Naive thymus-derived CD4-positive, alpha-beta T cell (primary cell): ENCODE results near the gene SPINT3. TPM values are rescaled to one million over a fixed set of nuclear protein-coding genes. Genes with fewer than 3 reads are reported as not detected.

ENCODE experiments used
- ATAC-seq: fragments of 150-1000 bp; cut with Tn5 transposase; 2 replicates; pipeline ENCODE4 v1.10.0; 2021; ENCODE audit warnings: mild to moderate bottlenecking, moderate library complexity
- CTCF ChIA-PET: fragments of 350-600 bp; sonication (Branson Sonifier 250); formaldehyde crosslinking; loops from one replicate; lab custom pipeline; 2021; ENCODE audit warnings: antibody characterized with exemption; lab: Charles Lee
- POLR2A ChIA-PET: fragments of 350-600 bp; sonication (Branson Sonifier 250); formaldehyde crosslinking; loops from one replicate; lab custom pipeline; 2021; ENCODE audit warnings: antibody characterized with exemption, inconsistent platforms; lab: Charles Lee
- DNase-seq, 9 donors: peaks; one replicate each; pipeline versions ENCODE4 v3.0.0 to v3.0.0-alpha.2; 2020 to 2022; ENCODE audit warnings: mixed read lengths in 1 of 9
- H3K27ac ChIP-seq: one replicate; pipeline ENCODE4 v1.7.0; 2013; ENCODE audit warnings: mild to moderate bottlenecking, low read depth, low read length, moderate library complexity
- H3K27me3 ChIP-seq, 2 donors: one replicate each; pipeline ENCODE4 v1.7.0; 2013; ENCODE audit warnings: low read length in 2 of 2, mild to moderate bottlenecking in 2 of 2, moderate library complexity in 2 of 2; ENCODE audit not compliant: control insufficient read depth in 2 of 2, insufficient read depth in 2 of 2
- H3K36me3 ChIP-seq, 3 experiments: 1 replicate in 2 of 3; 2 replicates in 1 of 3; pipeline ENCODE4 v1.7.0; 2013; ENCODE audit warnings: low read length in 3 of 3, mild to moderate bottlenecking in 3 of 3, moderate library complexity in 1 of 3; ENCODE audit not compliant: insufficient read depth in 3 of 3, control insufficient read depth in 2 of 3
- H3K4me1 ChIP-seq, 2 donors: one replicate each; pipeline ENCODE4 v1.7.0; 2013; ENCODE audit warnings: low read length in 2 of 2, mild to moderate bottlenecking in 2 of 2, moderate library complexity in 1 of 2; ENCODE audit not compliant: control insufficient read depth in 2 of 2, insufficient read depth in 2 of 2
- H3K4me3 ChIP-seq: 2 replicates; pipeline ENCODE4 v1.7.0; 2013; ENCODE audit warnings: mild to moderate bottlenecking, low read length
- H3K9me3 ChIP-seq, 3 experiments: 1 replicate in 2 of 3; 2 replicates in 1 of 3; pipeline ENCODE4 v1.7.0; 2013; ENCODE audit warnings: low read length in 3 of 3; ENCODE audit not compliant: control insufficient read depth in 2 of 3
- H3K27ac Mint-ChIP-seq, 9 donors: one replicate each; pipeline ENCODE4 v1.8.0; 2020 to 2022; ENCODE audit warnings: mixed read lengths in 9 of 9, mild to moderate bottlenecking in 8 of 9, moderate library complexity in 5 of 9, inconsistent platforms in 2 of 9
- H3K27me3 Mint-ChIP-seq, 5 donors: one replicate each; pipeline ENCODE4 v1.8.0; 2021 to 2022; ENCODE audit warnings: mixed read lengths in 5 of 5, mild to moderate bottlenecking in 1 of 5
- H3K36me3 Mint-ChIP-seq, 5 donors: one replicate each; pipeline ENCODE4 v1.8.0; 2020 to 2022; ENCODE audit warnings: mixed read lengths in 5 of 5, mild to moderate bottlenecking in 3 of 5, inconsistent platforms in 1 of 5
- H3K4me1 Mint-ChIP-seq, 7 donors: one replicate each; pipeline ENCODE4 v1.8.0; 2020 to 2022; ENCODE audit warnings: mixed read lengths in 7 of 7, mild to moderate bottlenecking in 3 of 7, inconsistent platforms in 1 of 7
- H3K4me3 Mint-ChIP-seq, 10 donors: one replicate each; pipeline ENCODE4 v1.8.0; 2020 to 2022; ENCODE audit warnings: mild to moderate bottlenecking in 10 of 10, mixed read lengths in 10 of 10, moderate library complexity in 6 of 10, inconsistent platforms in 2 of 10
- H3K9me3 Mint-ChIP-seq, 11 donors: one replicate each; pipeline ENCODE4 v1.8.0; 2020 to 2022; ENCODE audit warnings: mixed read lengths in 11 of 11, mild to moderate bottlenecking in 4 of 11, inconsistent platforms in 1 of 11, moderate library complexity in 1 of 11
- intact Hi-C, 2 donors: fragments of 100-400 bp; cut with micrococcal nuclease; formaldehyde crosslinking; loops; one replicate each; pipeline ENCODE4 v1.15.1; 2023
- polyA plus RNA-seq, 2 donors: library from polyadenylated mRNA; unstranded; fragments of 300-500 nt; fragmentation: Illumina TruSeq; gene quantifications; one replicate each; pipeline ENCODE4 v1.2.3, GENCODE V29; 2021
- total RNA-seq, 6 experiments: library from RNA in 5 of 6; stranded (reverse) in 5 of 6; gene quantifications; 1 replicate in 5 of 6; 2 replicates in 1 of 6; pipeline ENCODE4 v1.2.3 and lab custom pipeline; 2021 to 2026

Gene SPINT3
- total and polyA plus RNA-seq, 7 experiments from 2014 or later: not detected

DNA sequence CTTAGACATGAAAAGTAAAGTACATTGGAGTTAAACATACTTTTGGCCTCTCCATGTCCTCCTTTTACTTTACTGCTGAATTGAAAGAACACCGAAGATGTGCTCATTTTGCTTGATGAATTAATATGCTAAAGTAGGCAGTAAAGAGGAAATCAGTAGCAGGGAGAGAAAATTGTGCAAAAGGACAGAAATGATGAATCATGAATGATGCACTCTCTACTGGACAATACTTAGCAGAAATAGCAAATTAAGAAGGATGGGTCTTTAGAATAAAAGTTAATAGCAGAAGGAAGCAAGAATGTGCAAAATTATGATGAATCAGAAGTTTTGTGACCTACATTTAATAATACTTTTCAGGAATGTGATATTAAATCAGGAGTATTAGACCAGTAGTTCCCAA lies 8.4 kb upstream of the SPINT3 start:
- ATAC-seq (no peak), DNase-seq (no peak)
- Mint-ChIP-seq H3K27ac (no peak overlapping the region), H3K4me3 (no peak overlapping the region), H3K9me3 (peaks cover 0 to 2% (median 0%) of the 10 kb centered on the region in 11 donors), H3K4me1 (no peaks in the 10 kb centered on the region), H3K36me3 (no peaks in the 10 kb centered on the region), H3K27me3 (peaks cover 30 to 58% (median 40%) of the 10 kb centered on the region in 5 donors)
- peaks cover 0 to 5% of the 10 kb centered on the region in 2 donors for H3K27me3 ChIP-seq
- no peaks in the 10 kb centered on the region for H3K9me3 ChIP-seq
- intact Hi-C loops: no loop called here
- H3K4me1 ChIP-seq: no peaks in the 10 kb centered on the region
- no peak overlapping the region for H3K4me3 ChIP-seq
- POLR2A ChIA-PET: no interaction called here
- CTCF ChIA-PET: interaction anchor here (0.6 kb wide), 1 partner anchor 55 kb away, joined by 3 read pairs; no protein-coding TSS in a partner anchor
- no peak overlapping the region for H3K27ac ChIP-seq
- no peaks in the 10 kb centered on the region for H3K36me3 ChIP-seq

DNA sequence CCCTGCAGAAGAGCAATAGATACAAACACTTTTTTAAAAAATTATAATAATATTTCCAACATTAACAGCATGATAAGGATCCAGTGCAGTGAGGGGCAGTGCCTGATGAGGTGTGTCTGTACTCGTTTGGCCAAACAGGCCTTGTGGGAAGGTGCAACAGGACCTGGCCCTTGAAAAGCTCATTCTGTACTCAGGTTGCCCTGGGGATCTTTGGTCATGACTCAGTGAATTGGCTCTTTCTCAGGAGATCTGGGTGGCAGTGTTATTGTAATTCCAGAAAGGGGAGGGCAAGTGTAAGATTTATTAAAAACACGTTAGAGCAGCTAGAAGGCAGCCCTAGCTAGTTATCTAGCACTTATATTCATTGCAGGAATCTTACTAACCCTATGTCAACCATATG lies 2.9 kb upstream of the SPINT3 start:
- Histone ChIP-seq H3K27ac (no peak overlapping the region), H3K27me3 (peaks cover 0 to 1% of the 10 kb centered on the region in 2 donors), H3K4me3 (no peak overlapping the region), H3K36me3 (no peaks in the 10 kb centered on the region), H3K4me1 (no peaks in the 10 kb centered on the region), H3K9me3 (no peaks in the 10 kb centered on the region)
- DNase-seq (no peak), ATAC-seq (no peak)
- H3K4me3 Mint-ChIP-seq: no peak overlapping the region
- H3K27ac Mint-ChIP-seq: no peak overlapping the region
- H3K9me3 Mint-ChIP-seq: peaks cover 0 to 7% (median 0%) of the 10 kb centered on the region in 11 donors
- CTCF ChIA-PET: no interaction called here
- H3K36me3 Mint-ChIP-seq: peaks cover 0 to 6% (median 0%) of the 10 kb centered on the region in 5 donors
- POLR2A ChIA-PET: no interaction called here
- peaks cover 18 to 48% (median 31%) of the 10 kb centered on the region in 5 donors for H3K27me3 Mint-ChIP-seq
- H3K4me1 Mint-ChIP-seq: no peaks in the 10 kb centered on the region
- intact Hi-C loops: no loop called here

DNA sequence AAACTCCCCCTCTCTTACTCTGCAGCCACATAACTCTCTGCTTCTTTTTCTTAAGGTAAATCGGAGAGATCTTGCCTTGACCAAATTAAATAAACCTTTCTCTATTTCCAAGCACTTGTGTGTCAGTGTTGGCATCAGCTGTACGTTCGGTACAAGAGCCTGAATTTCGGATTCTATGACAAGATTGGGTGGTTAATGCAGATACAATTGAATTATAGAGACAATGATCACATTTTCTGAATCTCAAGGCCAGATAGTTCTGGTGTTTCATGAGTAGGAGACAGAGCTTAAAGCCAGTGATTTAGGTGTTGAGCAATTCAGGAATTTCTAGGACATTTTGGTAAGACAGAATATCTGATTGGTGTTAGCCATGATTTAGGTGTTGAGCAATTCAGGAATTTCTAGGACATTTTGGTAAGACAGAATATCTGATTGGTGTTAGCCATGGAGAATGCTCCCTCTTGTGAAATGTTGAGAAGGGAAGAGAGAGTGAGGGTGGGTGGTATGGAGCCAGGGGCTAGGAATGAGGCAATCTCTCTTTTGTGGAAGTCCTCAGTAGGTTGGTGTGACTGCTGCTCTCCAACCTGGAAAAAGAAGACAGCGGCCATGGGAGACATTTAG lies 5.1 kb downstream of the SPINT3 start:
- Mint-ChIP-seq H3K36me3 (no peaks in the 10 kb centered on the region), H3K27ac (no peak overlapping the region), H3K4me3 (no peak overlapping the region), H3K27me3 (peaks cover 18 to 48% (median 36%) of the 10 kb centered on the region in 5 donors), H3K4me1 (peaks cover 0 to 7% (median 0%) of the 10 kb centered on the region in 7 donors), H3K9me3 (no peaks in the 10 kb centered on the region)
- no peak for DNase-seq
- Histone ChIP-seq H3K27ac (no peak overlapping the region), H3K27me3 (no peaks in the 10 kb centered on the region), H3K9me3 (no peaks in the 10 kb centered on the region), H3K36me3 (no peaks in the 10 kb centered on the region), H3K4me1 (no peaks in the 10 kb centered on the region), H3K4me3 (no peak overlapping the region)
- intact Hi-C loops: no loop called here
- ChIA-PET POLR2A (no interaction called here), CTCF (no interaction called here)
- no peak for ATAC-seq

DNA sequence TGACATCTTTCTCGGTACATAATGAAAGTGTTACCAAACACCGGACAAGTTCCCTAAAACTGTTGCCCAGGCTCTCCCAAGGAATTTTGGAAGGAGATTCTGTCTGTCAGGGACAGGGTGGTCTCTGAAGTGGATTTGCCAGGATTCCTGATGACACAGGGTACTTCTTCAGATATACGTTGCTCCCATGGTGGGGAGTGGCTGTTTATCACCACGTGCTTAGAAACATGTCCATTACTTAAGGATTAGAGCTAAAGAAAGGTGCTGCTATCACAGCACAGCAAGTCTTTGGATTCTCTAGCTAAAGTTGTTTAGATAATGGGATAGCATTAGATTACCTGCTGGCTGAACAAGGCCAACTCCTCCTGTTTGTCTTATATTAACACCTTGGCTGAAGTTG lies 6.3 kb downstream of the SPINT3 start:
- CTCF ChIA-PET: no interaction called here

DNA sequence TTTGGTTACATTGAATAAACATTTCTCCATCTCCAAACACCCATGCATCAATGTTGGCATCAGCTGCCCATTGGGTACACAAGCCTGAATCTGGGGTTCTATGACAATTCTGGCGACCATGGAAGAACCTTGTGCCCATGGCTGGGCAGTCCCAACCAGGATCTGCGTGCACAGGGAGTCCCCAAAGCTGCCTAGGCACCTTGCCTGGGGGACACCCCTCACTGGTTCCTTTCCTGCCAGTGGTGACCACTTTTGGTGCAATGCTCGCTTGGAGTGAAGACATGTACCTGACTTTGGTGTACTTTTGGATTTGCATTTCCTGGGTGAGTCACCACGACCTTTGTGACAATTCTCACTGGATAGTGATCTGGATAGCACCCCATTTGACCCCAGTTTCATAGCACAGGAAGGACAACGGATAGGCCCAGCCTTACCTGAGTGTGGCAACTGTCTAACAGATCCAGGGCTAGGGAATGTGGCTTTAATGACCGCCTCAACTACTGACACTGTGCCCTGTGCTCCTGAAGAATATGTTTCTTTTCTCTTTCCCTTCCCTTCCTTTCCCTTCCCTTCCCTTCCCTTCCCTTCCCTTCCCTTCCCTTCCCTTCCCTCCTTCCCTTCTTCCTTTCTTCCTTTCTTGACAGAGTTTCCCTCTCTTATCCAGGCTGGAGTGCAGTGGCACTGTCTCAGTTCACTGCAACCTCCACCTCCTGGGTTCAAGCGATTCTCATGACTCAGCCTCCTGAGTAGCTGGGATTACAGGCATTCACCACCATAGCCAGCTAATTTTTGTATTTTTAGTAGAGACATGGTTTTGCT lies 7.1 kb downstream of the SPINT3 start:
- Histone ChIP-seq H3K9me3 (no peaks in the 10 kb centered on the region), H3K27me3 (no peaks in the 10 kb centered on the region), H3K27ac (no peak overlapping the region), H3K4me1 (no peaks in the 10 kb centered on the region), H3K36me3 (no peaks in the 10 kb centered on the region), H3K4me3 (no peak overlapping the region)
- H3K36me3 Mint-ChIP-seq: no peaks in the 10 kb centered on the region
- H3K27me3 Mint-ChIP-seq: peaks cover 20 to 56% (median 36%) of the 10 kb centered on the region in 5 donors
- H3K4me1 Mint-ChIP-seq: peaks cover 0 to 7% (median 0%) of the 10 kb centered on the region in 7 donors
- intact Hi-C loops: no loop called here
- POLR2A ChIA-PET: no interaction called here
- CTCF ChIA-PET: no interaction called here
- ATAC-seq: no peak
- no peak overlapping the region for H3K27ac Mint-ChIP-seq
- no peak for DNase-seq
- H3K4me3 Mint-ChIP-seq: no peak overlapping the region
- no peaks in the 10 kb centered on the region for H3K9me3 Mint-ChIP-seq

More for the DNA sequence above, 6.3 kb downstream of the SPINT3 start:
- POLR2A ChIA-PET: no interaction called here
- ATAC-seq: no peak
- Mint-ChIP-seq H3K4me3 (no peak overlapping the region), H3K27me3 (peaks cover 20 to 54% (median 36%) of the 10 kb centered on the region in 5 donors), H3K27ac (no peak overlapping the region), H3K9me3 (no peaks in the 10 kb centered on the region), H3K4me1 (peaks cover 0 to 7% (median 0%) of the 10 kb centered on the region in 7 donors), H3K36me3 (no peaks in the 10 kb centered on the region)
- DNase-seq: no peak
- H3K36me3 ChIP-seq: no peaks in the 10 kb centered on the region
- no peaks in the 10 kb centered on the region for H3K4me1 ChIP-seq
- no peaks in the 10 kb centered on the region for H3K27me3 ChIP-seq
- no peak overlapping the region for H3K4me3 ChIP-seq
- H3K27ac ChIP-seq: no peak overlapping the region
- H3K9me3 ChIP-seq: no peaks in the 10 kb centered on the region
- intact Hi-C loops: no loop called here

DNA sequence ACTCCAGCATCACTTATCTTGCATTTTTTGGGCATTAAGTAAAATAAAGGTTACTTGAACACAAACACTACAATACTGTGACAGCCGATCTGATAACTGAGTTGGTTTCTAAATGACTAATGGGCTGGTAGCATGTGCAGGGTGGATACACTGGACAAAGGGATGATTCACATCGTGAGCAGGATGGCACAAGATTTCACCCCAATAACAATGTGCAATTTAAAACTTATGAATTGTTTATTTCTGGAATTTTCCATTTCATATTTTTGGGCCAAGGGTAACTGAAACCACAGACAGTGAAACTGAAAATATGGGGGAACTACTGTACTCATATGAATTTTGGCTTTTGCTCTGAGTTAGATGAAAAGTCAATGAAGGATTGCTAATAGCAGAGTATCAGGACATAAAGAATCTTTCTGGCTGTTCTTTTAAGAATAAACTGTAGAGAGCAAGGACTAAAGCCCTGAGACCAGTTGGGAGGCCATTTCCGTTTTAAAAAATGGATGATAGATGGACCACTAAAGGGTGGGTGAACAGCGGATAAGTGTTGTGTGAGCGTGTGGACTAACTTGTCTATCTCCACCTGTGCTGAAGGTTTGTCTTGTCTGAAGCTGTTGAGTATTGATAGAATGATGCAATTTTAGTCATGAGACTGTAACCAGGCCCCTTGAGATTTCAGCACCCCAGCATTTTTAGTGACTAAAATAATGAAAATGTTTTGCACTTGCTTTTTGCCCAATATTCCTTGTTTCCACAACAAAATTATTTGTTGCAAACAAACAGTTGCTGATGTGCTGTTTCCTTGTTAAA lies 8.2 kb downstream of the SPINT3 start:
- no peaks in the 10 kb centered on the region for H3K9me3 Mint-ChIP-seq
- Histone ChIP-seq H3K4me3 (no peak overlapping the region), H3K4me1 (no peaks in the 10 kb centered on the region), H3K27me3 (no peaks in the 10 kb centered on the region), H3K27ac (no peak overlapping the region), H3K36me3 (no peaks in the 10 kb centered on the region), H3K9me3 (no peaks in the 10 kb centered on the region)
- POLR2A ChIA-PET: no interaction called here
- no peak overlapping the region for H3K27ac Mint-ChIP-seq
- no peaks in the 10 kb centered on the region for H3K36me3 Mint-ChIP-seq
- no peak overlapping the region for H3K4me3 Mint-ChIP-seq
- peaks cover 0 to 7% (median 0%) of the 10 kb centered on the region in 7 donors for H3K4me1 Mint-ChIP-seq
- no peak for ATAC-seq
- CTCF ChIA-PET: no interaction called here
- H3K27me3 Mint-ChIP-seq: peaks cover 21 to 50% (median 25%) of the 10 kb centered on the region in 5 donors
- intact Hi-C loops: no loop called here
- no peak for DNase-seq
